WTC11 (cell line): ENCODE results near the gene ST6GAL1. TPM values are rescaled to one million over a fixed set of nuclear protein-coding genes. Genes with fewer than 3 reads are reported as not detected.

Source experiments
- ATAC-seq: fragments of 200-7000 bp; cut with Tn5 transposase; 2 replicates; pipeline ENCODE4 v1.10.0; 2021; ENCODE audit warnings: mild to moderate bottlenecking, moderate library complexity
- CTCF ChIA-PET: fragments of 300-600 bp; sonication (Branson Sonifier 250); formaldehyde crosslinking; loops from one replicate; lab custom pipeline; 2021; ENCODE audit warnings: antibody characterized with exemption; lab: Charles Lee
- POLR2A ChIA-PET: fragments of 350-600 bp; sonication (Branson Sonifier 250); formaldehyde crosslinking; loops from one replicate; lab custom pipeline; 2021; ENCODE audit warnings: antibody characterized with exemption; lab: Charles Lee
- DNase-seq: peaks from one replicate; pipeline ENCODE4 v3.0.0; 2021; ENCODE audit warnings: low spot score
- H3K27ac Mint-ChIP-seq: 2 replicates; pipeline ENCODE4 v1.8.0; 2021; ENCODE audit warnings: mixed read lengths
- H3K27me3 Mint-ChIP-seq: 2 replicates; pipeline ENCODE4 v1.8.0; 2021; ENCODE audit warnings: low read depth, mild to moderate bottlenecking, moderate library complexity, mixed read lengths
- H3K36me3 Mint-ChIP-seq: 2 replicates; pipeline ENCODE4 v1.8.0; 2021; ENCODE audit warnings: mixed read lengths
- H3K4me1 Mint-ChIP-seq: 2 replicates; pipeline ENCODE4 v1.8.0; 2022; ENCODE audit warnings: mixed read lengths
- H3K4me3 Mint-ChIP-seq: 2 replicates; pipeline ENCODE4 v1.8.0; 2021; ENCODE audit warnings: mild to moderate bottlenecking, moderate library complexity, mixed read lengths
- H3K9me3 Mint-ChIP-seq: 2 replicates; pipeline ENCODE4 v1.8.0; 2021; ENCODE audit warnings: mixed read lengths
- AFF4 ChIP-seq: sonication (generic); formaldehyde crosslinking; IDR thresholded peaks from 2 replicates; pipeline ENCODE4 v1.8.1; 2023; ENCODE audit warnings: mild to moderate bottlenecking, missing genetic modification reagents, borderline replicate concordance
- ETV6 ChIP-seq: sonication (generic); formaldehyde crosslinking; IDR thresholded peaks from 2 replicates; pipeline ENCODE4 v1.8.1; 2022; ENCODE audit warnings: mild to moderate bottlenecking, missing genetic modification reagents
- GRHL2 ChIP-seq: fragments of 250-450 bp; sonication (Bioruptor Pico); IDR thresholded peaks from 2 replicates; pipeline ENCODE4 v1.8.0; 2022; ENCODE audit warnings: mild to moderate bottlenecking, moderate library complexity; ENCODE audit not compliant: insufficient replicate concordance, severe bottlenecking
- GTF2I ChIP-seq: fragments of 250-450 bp; sonication (Bioruptor Pico); conservative IDR thresholded peaks from 2 replicates; pipeline ENCODE4 v1.4.0; 2021; ENCODE audit warnings: mild to moderate bottlenecking
- MLX ChIP-seq: sonication (generic); formaldehyde crosslinking; IDR thresholded peaks from 2 replicates; pipeline ENCODE4 v1.8.1; 2023; ENCODE audit warnings: mild to moderate bottlenecking, missing genetic modification reagents, moderate library complexity
- NFATC4 ChIP-seq: fragments of 250-450 bp; sonication (Bioruptor Pico); IDR thresholded peaks from 2 replicates; pipeline ENCODE4 v1.9.0; 2021; ENCODE audit warnings: mild to moderate bottlenecking
- NFE2L1 ChIP-seq: sonication (generic); formaldehyde crosslinking; IDR thresholded peaks from 2 replicates; pipeline ENCODE4 v1.8.1; 2023; ENCODE audit warnings: missing genetic modification reagents
- OVOL2 ChIP-seq: fragments of 250-450 bp; sonication (Bioruptor Pico); IDR thresholded peaks from 2 replicates; pipeline ENCODE4 v1.9.0; 2021; ENCODE audit warnings: mild to moderate bottlenecking, borderline replicate concordance
- PRRX2 ChIP-seq: fragments of 250-450 bp; sonication (Bioruptor Pico); IDR thresholded peaks from 2 replicates; pipeline ENCODE4 v1.8.0; 2021; ENCODE audit warnings: mild to moderate bottlenecking
- SMAD3 ChIP-seq: sonication (generic); formaldehyde crosslinking; IDR thresholded peaks from 2 replicates; pipeline ENCODE4 v1.8.0; 2022; ENCODE audit warnings: missing genetic modification reagents, mild to moderate bottlenecking, borderline replicate concordance
- ZBTB21 ChIP-seq: sonication (generic); formaldehyde crosslinking; IDR thresholded peaks from 2 replicates; pipeline ENCODE4 v1.8.1; 2023; ENCODE audit warnings: mild to moderate bottlenecking, missing genetic modification reagents, borderline replicate concordance
- ZNF281 ChIP-seq: sonication (generic); formaldehyde crosslinking; IDR thresholded peaks from 2 replicates; pipeline ENCODE4 v1.8.0; 2023; ENCODE audit warnings: mild to moderate bottlenecking, missing genetic modification reagents
- ZSCAN18 ChIP-seq: fragments of 250-450 bp; sonication (Bioruptor Pico); IDR thresholded peaks from 2 replicates; pipeline ENCODE4 v2.1.2; 2022; ENCODE audit warnings: mild to moderate bottlenecking, moderate library complexity
- total RNA-seq: library from RNA; stranded (reverse); gene quantifications from 3 replicates; pipeline ENCODE4 v1.2.3, GENCODE V29; 2021

Gene ST6GAL1
- total RNA-seq, 1 experiment from 2014 or later, result 87.5 TPM

GRCh38 chr3:187025254-187025655 is 94.9 kb downstream of the ST6GAL1 start:
- Mint-ChIP-seq H3K4me3 (no peak overlapping the region), H3K36me3 (peaks cover 27% of the 10 kb centered on the region), H3K27ac (peak overlapping the region; percentile 60), H3K9me3 (peaks cover 11% of the 10 kb centered on the region), H3K4me1 (peaks cover 22% of the 10 kb centered on the region), H3K27me3 (no peaks in the 10 kb centered on the region)
- TF ChIP-seq GRHL2 (CRISPR knock-in tag), result no peak
- TF ChIP-seq ZBTB21 (CRISPR knock-in tag), result no peak
- no peak for TF ChIP-seq NFE2L1 (CRISPR knock-in tag)
- POLR2A ChIA-PET, result no interaction called here
- CTCF ChIA-PET, result no interaction called here
- DNase-seq (no peak), ATAC-seq (no peak)

GRCh38 chr3:187025656-187026316 is 95.5 kb downstream of the ST6GAL1 start:
- Mint-ChIP-seq H3K9me3 (peaks cover 11% of the 10 kb centered on the region), H3K27me3 (no peaks in the 10 kb centered on the region), H3K27ac (no peak overlapping the region; the same call in 1 of the 2 replicates), H3K4me1 (peaks cover 22% of the 10 kb centered on the region), H3K4me3 (no peak overlapping the region), H3K36me3 (peaks cover 27% of the 10 kb centered on the region)
- no peak for TF ChIP-seq AFF4 (CRISPR knock-in tag)
- POLR2A ChIA-PET, result no interaction called here
- ATAC-seq (peak; percentile 50), DNase-seq (no peak)
- CTCF ChIA-PET, result interaction anchor here (1.6 kb wide), 1 partner anchor 177 kb away, joined by 5 read pairs; no protein-coding TSS in a partner anchor

- no peaks in the 10 kb centered on the region for H3K27me3 Mint-ChIP-seq
- TF ChIP-seq ZSCAN18, result no peak
- TF ChIP-seq ETV6 (CRISPR knock-in tag), result no peak
- TF ChIP-seq NFATC4, result no peak
- no peak for TF ChIP-seq ZNF281
- TF ChIP-seq GTF2I (CRISPR knock-in tag), result no peak
- no peak for TF ChIP-seq SMAD3 (CRISPR knock-in tag)
- no peak for TF ChIP-seq MLX (CRISPR knock-in tag)
- no peak for TF ChIP-seq OVOL2 (CRISPR knock-in tag)
- TF ChIP-seq PRRX2, result no peak
- ChIA-PET POLR2A (no interaction called here), CTCF (interaction anchor here (1.6 kb wide), 1 partner anchor 177 kb away, joined by 5 read pairs; no protein-coding TSS in a partner anchor)
- peaks cover 22% of the 10 kb centered on the region for H3K4me1 Mint-ChIP-seq
- no peak overlapping the region for H3K4me3 Mint-ChIP-seq
- H3K27ac Mint-ChIP-seq, result no peak overlapping the region
- H3K9me3 Mint-ChIP-seq, result peaks cover 11% of the 10 kb centered on the region
- peaks cover 31% of the 10 kb centered on the region for H3K36me3 Mint-ChIP-seq
- ATAC-seq (no peak), DNase-seq (no peak)
Measured at GRCh38 chr3:187026317-187026670, 96.0 kb downstream of the ST6GAL1 start.
